Neural cell (in vitro differentiated cells): ENCODE data around the gene CAPN5.

Experiments
- CTCF ChIP-seq: fragments of 450-650 bp; IDR thresholded peaks from 2 replicates; pipeline ENCODE4 v1.5.1; 2014; ENCODE audit warnings: antibody characterized with exemption, mild to moderate bottlenecking, moderate library complexity; ENCODE audit not compliant: poor library complexity, severe bottlenecking
- EP300 ChIP-seq: fragments of 450-650 bp; conservative IDR thresholded peaks from 2 replicates; pipeline ENCODE4 v1.6.1; 2014; ENCODE audit warnings: antibody characterized with exemption, mild to moderate bottlenecking, moderate library complexity; ENCODE audit not compliant: poor library complexity, severe bottlenecking
- POLR2AphosphoS5 ChIP-seq: IDR thresholded peaks from 2 replicates; pipeline ENCODE4 v1.6.1; 2012
- RAD21 ChIP-seq: fragments of 450-650 bp; conservative IDR thresholded peaks from 2 replicates; pipeline ENCODE4 v1.6.1; 2014; ENCODE audit warnings: antibody characterized with exemption, mild to moderate bottlenecking, moderate library complexity
- REST ChIP-seq: IDR thresholded peaks from 2 replicates; pipeline ENCODE4 v1.6.1; 2012; ENCODE audit warnings: borderline replicate concordance
- SMC3 ChIP-seq: fragments of 450-650 bp; conservative IDR thresholded peaks from 2 replicates; pipeline ENCODE4 v1.6.1; 2014; ENCODE audit warnings: antibody characterized with exemption, mild to moderate bottlenecking, moderate library complexity; ENCODE audit not compliant: poor library complexity
- TAF1 ChIP-seq: IDR thresholded peaks from 2 replicates; pipeline ENCODE4 v1.6.1; 2012; ENCODE audit warnings: low read depth

GRCh38 chr11:77111946-77112345 is 45.2 kb downstream of the CAPN5 start:
- TF ChIP-seq TAF1 (no peak), RAD21 (no peak), CTCF (no peak), SMC3 (no peak), REST (no peak), EP300 (no peak), POLR2AphosphoS5 (no peak)
